HG02763 (cell line): ENCODE results near the gene GCM1.

Experiments used
- ATAC-seq: cut with Tn5 transposase; IDR thresholded peaks from one replicate; pipeline ENCODE4 v1.9.1; 2021; ENCODE audit warnings: mild to moderate bottlenecking, moderate library complexity; ENCODE audit not compliant: unreplicated experiment

GCM1 gene

DNA sequence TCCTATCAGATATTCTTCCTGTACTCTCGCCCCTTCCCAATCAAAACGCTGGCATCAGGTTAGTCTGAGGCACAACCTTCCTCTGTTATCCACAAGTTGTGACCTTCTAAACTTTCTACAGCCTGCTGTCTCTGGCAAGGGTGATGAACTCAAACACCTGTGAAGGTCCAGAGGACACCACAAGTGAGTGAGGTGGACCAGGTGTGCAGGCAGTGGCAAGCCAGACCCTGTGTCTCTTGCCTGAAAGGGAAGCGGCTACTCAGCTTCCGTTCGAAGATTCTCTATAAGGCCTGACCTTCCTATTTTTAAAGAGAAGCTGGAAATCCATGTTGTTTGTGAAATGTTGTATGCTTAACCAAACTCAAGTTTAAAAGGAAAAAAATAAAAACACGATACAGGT is 36.8 kb downstream of the GCM1 start:
- no peak for ATAC-seq

DNA sequence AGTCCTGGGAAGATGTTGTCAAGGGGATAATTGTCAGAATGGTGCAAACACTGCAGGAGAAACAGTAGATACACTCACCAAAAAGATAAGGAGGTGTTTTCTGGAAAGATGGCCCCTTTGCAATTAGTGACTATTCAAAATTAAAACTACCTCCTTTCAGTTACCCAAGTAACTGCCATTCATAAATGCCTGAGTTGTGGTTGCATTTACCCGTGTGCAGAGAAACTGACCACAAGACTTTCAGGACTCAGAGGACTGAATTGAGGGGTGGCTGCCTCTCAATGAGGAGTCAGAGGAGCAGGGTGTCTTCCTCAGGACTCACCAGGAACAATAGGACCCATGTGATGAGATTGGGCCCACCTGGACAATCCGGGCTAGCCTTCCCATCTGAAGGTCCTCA is 39.0 kb downstream of the GCM1 start:
- peak; percentile 80 for ATAC-seq

DNA sequence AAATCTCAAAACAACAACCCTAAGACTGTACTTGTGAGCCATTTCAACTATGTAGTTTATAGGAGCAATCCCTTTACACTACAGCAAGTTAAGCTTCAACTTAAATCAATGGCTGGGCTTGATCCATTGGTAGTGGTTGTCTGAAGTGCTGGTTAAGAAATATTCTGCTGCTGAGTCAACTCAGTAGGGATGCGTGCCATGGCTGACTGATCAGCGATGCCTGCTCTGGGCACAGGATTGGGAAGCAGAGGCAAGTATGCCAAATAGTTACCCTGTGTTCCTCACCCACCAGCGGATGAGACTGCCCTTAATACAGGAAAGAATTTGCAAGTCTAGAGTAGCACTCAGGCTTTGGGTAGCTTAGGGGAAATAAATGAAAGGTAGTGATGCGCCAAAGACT is 41.5 kb downstream of the GCM1 start:
- ATAC-seq = no peak

DNA sequence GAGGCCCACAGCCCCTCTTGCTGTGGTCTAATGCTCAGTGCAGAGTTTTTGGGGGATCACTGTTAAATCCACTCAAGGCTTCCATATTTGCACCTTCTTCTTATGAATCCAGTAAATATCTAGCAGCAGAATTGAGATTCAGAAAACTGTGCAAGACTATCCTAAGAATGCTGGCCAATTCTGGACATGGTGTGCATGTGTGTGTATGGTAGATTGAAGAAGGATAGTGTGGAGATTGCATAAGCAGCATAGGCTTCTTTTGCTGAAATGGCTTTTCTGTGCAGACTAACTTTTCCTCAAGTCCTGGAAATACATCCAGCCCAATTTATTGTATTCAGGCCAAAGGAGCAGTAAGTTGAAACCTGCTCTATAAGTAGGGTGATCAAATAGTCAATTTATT is 43.7 kb downstream of the GCM1 start:
- ATAC-seq = no peak

DNA sequence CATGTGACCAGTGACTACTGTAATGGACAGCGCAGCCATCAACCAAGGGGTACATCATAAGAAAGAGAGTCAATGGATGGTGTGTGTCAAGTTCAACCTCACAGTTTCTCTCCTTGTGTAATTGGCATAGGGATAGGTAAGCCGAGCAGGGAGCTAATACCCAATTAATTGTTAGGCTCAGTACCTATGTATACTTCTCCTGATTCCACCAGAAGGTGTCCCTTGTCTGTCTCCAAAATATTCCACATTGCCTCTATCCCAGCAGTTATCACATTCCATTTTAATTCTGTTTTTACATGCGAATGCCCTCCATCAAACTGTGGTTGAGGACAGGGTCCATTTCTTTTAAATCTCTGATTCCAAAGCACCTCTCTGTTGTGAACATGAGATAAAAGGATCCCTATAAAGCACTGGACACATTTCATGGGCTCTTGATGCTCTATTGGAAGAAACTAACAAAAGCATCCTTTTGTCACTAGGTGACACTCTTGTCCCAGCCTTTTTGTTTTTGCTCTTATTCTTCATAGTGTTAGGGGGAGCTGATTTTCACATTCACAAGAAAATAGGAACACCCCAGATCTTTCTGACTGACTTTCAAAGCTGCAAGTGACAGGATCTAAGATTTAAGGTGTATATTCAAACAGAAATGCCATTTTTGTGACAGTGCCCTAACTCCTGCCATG is 44.5 kb downstream of the GCM1 start:
- no peak for ATAC-seq

DNA sequence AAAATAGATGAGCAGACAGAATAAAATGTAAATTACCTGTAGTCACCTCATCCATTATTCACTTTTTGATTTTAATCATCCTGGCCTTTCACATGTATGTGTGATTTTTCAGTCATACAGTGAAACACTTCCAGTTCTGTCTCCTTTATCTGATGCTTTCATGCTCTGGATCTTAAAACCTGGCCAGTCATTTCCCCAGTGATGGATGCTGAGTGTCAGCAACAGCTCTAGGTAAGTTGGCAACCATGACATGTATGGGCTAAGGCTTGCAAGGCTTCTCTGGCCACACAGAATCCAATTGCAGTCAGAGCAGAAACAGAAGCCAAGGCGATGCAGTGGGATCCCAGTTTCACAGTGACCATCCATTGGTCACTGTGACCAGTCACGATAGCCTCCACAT is 47.6 kb downstream of the GCM1 start:
- ATAC-seq = no peak

DNA sequence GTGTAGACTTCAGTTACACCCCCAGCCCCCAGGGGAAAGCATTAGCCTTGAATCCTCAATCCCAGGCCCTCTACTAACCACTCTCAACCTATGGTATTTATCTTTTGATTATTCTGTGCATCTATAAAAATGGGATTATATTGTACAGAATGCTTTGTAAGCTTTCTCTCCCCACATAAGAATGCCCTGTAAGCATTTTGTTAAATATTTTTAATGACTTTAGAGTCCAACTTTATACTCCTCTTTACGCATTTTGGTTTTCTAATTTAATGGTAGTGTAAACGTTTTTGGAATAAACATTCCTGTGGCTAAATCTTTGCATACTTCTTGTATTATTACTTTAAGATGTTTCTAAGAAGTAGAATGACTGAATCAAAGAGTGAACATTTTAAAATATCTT is 48.1 kb downstream of the GCM1 start:
- ATAC-seq = no peak

DNA sequence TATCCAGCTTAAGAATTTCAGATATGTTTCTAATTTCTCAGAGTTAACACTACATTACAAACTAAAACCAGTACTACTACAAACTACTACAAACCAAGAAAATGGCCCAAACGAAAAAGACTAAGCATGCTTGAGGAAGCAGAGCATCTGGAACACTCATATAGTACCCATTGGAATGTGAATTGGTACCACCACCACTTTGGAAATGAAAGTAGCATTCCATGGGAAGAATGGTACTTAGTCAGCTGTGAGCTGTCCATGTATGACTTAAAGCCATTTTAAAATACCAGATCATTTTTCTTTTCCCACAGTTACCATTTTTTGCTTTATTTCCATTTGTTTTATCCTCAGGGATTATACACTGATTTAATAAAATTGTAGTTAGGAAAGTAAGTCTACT is 52.9 kb downstream of the GCM1 start:
- no peak for ATAC-seq

DNA sequence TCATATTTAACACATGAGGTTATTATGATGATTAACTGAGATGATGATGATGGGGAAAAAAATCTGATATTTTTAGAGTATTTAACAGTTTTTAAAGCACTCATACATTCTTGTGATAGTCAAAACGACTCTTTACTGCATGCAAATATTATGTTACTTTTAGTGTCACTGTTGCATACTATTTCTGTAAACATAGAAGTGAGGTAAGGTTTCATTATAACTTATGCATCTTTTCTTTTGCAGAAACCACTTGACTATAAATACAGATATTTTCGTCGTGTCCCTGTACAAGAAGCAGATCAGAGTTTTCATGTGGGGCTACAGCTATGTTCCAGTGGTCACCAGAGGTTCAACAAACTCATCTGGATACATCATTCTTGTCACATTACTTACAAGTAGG is 53.4 kb downstream of the GCM1 start:
- ATAC-seq = no peak

DNA sequence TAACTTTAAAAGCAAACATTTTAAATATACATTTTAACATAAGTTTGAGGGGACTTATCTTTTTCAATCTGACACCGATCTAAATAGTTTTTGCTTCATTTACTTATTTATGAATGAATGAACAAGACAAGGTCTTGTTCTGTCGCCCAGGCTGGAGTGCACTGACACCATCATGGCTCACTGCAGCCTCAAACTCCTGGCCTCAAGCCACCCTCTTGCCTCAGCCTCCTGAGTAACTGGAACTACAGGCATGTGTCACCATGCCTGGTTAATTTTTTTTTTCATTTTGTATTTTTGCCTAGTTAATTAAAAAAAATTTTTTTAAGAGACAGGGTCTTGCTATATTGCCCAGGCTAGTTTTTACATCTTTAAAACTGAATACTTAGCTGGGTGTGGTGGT is 58.1 kb downstream of the GCM1 start:
- ATAC-seq = no peak

DNA sequence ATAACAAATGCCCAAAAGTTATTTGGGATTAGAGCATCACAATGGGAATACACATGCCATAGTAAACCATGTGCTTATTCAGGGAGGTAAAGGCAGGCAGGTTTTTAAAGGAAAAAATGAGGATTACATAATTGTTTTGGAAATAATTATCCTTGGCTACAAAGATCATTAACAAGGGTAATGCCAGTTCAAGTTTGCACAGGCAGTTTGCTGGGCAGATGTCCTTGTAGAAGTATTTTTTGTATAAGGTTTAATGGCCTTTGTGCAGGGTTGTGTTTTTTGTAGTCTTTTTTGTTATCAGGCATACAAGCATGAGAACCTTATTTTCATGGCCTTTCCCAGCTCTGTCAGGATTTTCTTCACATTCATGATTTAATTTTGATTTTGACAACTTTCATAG is 58.7 kb downstream of the GCM1 start:
- ATAC-seq = no peak

DNA sequence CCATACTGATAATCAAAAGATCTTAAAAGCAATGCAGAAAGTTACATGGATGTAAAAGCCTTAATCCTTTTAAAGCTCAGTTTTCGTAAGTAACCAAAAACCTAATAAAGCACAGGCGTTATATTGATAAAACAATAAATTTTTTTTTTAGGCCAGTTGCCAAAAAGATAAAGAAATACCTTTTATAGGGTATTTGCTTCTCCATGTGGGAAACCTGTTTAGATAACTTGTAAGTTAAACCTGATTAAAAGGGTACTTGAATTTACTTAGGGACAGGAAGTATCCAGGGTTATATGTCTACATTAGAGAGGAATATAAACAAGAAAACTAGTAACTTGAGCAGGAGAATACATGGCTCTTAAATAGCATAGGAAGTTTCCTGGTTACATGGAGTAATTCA is 62.3 kb downstream of the GCM1 start:
- ATAC-seq = no peak

DNA sequence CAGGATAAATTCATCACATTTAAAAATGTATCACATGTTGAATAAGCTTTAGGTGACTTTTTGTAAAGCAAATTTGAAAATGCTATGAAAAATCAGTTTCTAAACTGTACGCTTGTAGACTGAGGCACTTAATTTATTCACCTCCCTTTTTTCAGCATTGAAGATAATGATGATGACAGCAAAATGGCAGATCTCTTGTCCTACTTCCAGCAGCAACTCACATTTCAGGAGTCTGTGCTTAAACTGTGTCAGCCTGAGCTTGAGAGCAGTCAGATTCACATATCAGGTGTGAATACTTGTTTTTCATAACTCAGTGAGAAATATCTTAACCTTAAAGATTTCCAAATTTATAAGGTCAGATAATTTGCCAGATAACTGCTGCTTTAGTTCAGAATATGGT is 67.8 kb downstream of the GCM1 start:
- no peak for ATAC-seq
